ENCODE results near the gene GCNT1. TPM values are rescaled to one million over a fixed set of nuclear protein-coding genes. Genes with fewer than 3 reads are reported as not detected.
A peak's percentile ranks its signal among the peaks of the same experiment; 100 is the strongest.
"Not testable (repeated sequence)": the region's sequence is repeated elsewhere in the genome, so short reads cannot be mapped to it uniquely, and the experiment has no call there.

GCNT1 gene
- total RNA-seq, 1 experiment from 2014 or later: 10.1 TPM

DNA sequence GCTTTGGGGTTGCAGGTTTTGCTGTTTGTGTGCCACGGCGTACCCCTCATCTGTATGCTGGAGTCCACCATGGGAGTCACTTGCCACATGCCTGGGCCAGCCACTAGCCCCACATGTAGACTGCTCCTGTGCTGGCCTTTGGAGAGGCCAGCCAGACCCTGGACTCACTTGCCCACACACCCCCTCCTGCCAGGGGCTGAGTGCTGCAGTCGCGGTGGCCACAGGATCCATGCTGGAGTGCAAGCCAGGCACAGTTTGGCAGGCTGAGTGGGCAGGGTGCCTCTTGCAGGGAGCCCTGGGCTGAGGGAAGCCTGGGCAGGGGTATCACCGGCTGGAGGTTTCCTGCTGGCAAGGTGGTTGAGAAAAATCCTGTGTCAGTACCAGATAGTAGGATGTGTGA, 25.6 kb upstream of the GCNT1 start:
- Histone ChIP-seq H3K27ac (no peak overlapping the region), H3K9me3 (replicated peaks) (no peaks in the 10 kb centered on the region), H3K36me3 (no peaks in the 10 kb centered on the region), H3K4me3 (no peak overlapping the region), H3K4me1 (no peaks in the 10 kb centered on the region), H3K27me3 (peaks cover 12% of the 10 kb centered on the region; the same call in 1 of the 2 replicates)
- DNase-seq: no peak

DNA sequence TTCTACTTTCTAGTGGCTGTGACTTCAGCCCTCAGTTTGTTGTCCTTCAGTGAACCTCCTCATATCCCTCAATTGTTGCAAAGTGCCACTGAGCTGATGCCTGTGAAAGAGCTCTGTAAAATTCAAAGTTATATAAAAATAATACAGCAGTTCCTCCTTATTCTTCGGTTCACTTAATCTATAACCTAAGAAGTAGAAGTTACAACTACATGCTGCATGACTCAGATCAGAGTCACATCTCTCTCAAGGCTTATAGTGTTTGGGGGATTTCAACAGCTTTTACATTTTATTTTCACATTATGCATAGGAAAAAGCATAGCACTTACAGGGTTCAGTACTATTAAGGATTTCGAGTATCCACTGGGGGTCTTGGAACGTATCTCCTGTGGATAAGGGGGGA, 25.1 kb upstream of the GCNT1 start:
- Histone ChIP-seq H3K9me3 (replicated peaks) (no peaks in the 10 kb centered on the region), H3K27ac (no peak overlapping the region), H3K36me3 (no peaks in the 10 kb centered on the region), H3K4me1 (no peaks in the 10 kb centered on the region), H3K27me3 (peaks cover 12% of the 10 kb centered on the region; the same call in 1 of the 2 replicates), H3K4me3 (no peak overlapping the region)
- DNase-seq: no peak

DNA sequence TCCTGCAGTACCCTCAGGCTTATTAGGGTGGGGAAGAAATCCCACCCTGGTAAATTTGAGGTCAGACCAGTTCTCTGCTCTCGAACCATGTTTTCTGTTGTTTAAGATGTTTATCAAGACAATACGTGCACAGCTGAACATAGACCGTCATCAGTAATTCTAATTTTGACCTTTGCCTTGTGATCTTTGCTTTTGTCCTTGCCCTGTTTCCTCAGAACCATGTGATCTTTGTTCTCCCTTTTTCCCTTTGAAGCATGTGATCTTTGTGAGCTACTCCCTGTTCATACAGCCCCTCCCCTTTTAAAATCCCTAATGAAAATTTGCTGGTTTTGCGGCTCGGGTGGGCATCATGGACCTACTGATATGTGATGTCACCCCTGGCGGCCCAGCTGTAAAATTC, 24.1 kb upstream of the GCNT1 start:
- H3K4me1 ChIP-seq; DNase-seq; H3K4me3 ChIP-seq; H3K36me3 ChIP-seq; H3K27ac ChIP-seq; H3K9me3 ChIP-seq (replicated peaks): not testable (repeated sequence)
- H3K27me3 ChIP-seq: peaks cover 12% of the 10 kb centered on the region; the same call in 1 of the 2 replicates

DNA sequence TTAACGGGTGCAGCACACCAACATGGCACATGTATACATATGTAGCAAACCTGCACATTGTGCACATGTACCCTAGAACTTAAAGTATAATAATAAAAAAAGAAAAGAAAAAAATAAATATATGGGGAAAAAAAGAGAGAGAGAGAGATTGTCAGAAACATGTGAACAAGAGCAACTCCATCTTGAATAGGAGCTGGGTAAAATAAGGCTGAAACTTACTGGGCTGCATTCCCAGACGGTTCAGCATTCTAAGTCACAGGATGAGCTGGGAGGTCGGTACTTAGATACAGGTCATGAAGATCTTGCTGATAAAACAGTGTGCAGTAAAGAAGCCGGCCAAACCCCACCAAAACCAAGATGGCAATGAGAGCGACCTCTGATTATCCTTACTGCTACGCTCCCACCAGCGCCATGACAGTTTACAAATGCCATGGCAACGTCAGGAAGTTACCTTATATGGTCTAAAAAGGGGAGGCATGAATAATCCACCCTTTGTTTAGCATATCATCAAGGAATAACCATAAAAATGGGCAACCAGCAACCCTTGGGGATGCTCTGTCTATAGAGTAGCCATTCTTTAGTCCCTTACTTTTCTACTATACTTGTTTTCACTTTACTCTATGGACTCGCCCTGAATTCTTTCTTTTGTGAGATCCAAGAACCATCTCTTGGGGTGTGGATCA, 21.8 kb upstream of the GCNT1 start:
- not testable (repeated sequence) for H3K4me3 ChIP-seq; H3K4me1 ChIP-seq; DNase-seq; H3K27ac ChIP-seq; H3K36me3 ChIP-seq; H3K9me3 ChIP-seq (replicated peaks)
- H3K27me3 ChIP-seq: peaks cover 12% of the 10 kb centered on the region; the same call in 1 of the 2 replicates

DNA sequence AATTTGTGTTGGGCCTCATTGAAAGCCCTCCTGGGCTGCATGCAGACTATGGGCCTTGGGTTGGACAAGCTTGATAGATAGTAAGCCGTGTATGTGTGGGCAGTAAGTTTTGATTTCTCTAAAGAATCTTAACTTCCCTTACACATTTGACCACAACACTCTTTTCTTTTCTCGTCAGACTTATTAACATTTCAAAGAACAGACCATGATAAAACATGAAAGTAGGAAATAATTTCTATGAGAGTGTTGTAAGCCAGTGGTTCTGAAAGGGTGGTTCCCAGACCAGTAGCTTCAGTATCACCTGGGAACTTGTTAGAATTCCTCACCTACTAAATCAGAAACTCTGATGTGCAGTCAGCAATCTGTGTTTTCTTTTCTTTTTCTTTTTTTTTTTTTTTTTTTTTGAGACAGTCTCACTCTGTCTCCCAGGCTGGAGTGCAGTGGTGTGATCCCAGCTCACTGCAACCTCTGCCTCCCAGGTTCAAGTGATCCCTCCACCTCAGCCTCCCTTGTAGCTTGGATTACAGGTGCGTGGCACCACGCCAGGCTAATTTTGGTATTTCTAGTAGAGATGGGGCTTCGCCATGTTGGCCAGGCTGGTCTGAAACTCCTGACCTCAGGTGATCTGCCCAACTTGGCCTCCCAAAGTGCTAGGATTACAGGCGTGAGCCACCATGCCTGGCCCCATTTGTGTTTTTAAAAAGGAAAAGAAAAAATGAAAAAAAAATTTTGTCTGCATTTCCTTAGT, 20.0 kb upstream of the GCNT1 start:
- DNase-seq: no peak
- H3K4me3 ChIP-seq: no peak overlapping the region
- H3K27me3 ChIP-seq: peaks cover 5% of the 10 kb centered on the region; the same call in 1 of the 2 replicates
- no peak overlapping the region for H3K27ac ChIP-seq
- peaks cover 13% of the 10 kb centered on the region for H3K9me3 ChIP-seq (replicated peaks)
- H3K36me3 ChIP-seq: no peaks in the 10 kb centered on the region
- peaks cover 7% of the 10 kb centered on the region for H3K4me1 ChIP-seq

DNA sequence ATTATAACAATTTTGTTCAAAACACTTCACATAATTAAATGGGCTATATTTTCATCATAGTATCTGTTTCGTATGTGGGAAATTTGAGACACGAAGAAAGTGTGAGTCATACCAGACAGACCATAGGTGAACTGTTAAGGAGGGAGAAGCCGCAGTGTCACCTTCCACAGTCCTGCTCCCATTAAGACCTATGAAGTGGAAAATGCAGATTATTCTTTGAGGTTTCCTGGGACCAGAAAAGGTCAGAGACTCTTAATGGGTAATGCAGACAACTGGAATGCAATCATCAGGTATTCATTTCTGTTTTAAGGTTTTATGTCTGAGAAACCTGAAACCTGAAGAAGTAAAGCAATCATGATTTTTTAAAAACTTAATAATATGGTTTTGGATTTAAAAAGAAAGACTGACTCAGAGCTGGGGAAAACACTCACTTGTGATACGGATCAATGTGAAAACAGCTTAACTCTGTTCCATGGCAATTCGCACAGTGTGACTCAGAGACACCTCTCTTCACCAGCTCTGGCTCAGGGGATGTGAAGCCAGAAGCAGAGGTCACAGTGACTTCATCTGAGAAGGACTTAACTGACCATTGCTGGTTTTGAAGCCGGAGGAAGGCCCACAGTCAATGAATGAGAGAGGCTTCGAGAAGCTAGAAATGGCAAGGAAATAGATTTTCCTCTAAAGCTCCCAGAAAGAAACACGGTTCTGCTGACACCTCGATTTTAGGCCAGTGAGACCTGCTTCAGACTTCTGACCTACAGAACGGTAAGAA, 17.2 kb upstream of the GCNT1 start:
- Histone ChIP-seq H3K4me1 (peaks cover 7% of the 10 kb centered on the region), H3K27ac (no peak overlapping the region), H3K27me3 (0 out of 2 replicates have a peak, but pooled peaks cover 4% of the 10 kb centered on the region), H3K9me3 (replicated peaks) (peaks cover 13% of the 10 kb centered on the region), H3K4me3 (no peak overlapping the region), H3K36me3 (no peaks in the 10 kb centered on the region)
- no peak for DNase-seq

DNA sequence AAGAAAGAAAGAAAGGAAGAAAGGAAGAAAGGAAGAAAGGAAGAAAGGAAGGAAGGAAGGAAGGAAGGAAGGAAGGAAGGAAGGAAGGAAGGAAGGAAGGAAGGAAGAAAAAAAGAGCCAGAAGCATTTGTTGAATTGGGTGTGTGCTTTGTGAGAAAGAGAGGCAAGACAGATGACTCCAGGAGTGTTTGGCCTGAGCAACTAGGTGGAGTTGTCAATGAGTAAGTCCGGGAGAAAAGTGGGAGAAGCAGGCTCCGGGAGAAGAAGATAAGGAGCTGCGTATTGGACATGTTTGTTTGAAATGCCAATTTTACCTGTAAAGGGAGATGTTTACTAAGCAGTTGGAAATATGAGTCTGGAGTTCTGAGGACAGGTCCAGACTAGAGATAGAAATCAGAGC, 15.1 kb upstream of the GCNT1 start:
- peaks cover 9% of the 10 kb centered on the region for H3K4me1 ChIP-seq
- no peak for DNase-seq
- H3K4me3 ChIP-seq: no peak overlapping the region
- peaks cover 13% of the 10 kb centered on the region for H3K9me3 ChIP-seq (replicated peaks)
- no peak overlapping the region for H3K27ac ChIP-seq
- no peaks in the 10 kb centered on the region for H3K36me3 ChIP-seq
- H3K27me3 ChIP-seq: no peaks in the 10 kb centered on the region

DNA sequence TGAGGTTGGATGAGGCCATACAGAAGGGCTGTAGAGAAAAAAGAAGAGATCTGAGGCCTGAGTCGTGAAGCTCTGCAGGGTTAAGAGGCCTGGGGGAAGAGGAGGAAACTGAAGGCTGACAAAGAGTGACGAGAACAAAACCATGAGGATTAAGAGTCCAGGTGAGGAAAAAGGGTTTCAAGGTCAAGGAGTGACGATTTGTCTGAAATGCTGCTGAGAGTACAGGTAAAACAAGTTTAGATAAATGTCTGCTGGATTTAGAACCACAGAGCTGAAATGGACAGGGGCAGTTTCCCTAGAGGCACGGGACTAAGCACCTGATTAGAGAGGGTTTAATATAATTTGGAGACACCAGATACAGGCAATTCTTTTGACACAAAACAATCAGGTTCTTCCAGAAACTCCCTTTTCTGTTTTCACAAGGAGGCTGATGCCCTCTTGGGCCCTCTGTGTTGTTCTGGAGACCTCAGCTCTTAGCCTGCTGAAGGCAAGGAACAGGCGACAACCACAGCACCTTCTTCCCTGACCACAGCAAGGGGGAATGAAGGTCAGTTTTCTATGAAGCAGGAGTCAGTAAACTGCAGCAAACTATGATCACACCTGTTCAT, 14.6 kb upstream of the GCNT1 start:
- Histone ChIP-seq H3K36me3 (no peaks in the 10 kb centered on the region), H3K4me1 (peaks cover 9% of the 10 kb centered on the region), H3K27ac (no peak overlapping the region), H3K9me3 (replicated peaks) (peaks cover 13% of the 10 kb centered on the region), H3K4me3 (no peak overlapping the region), H3K27me3 (no peaks in the 10 kb centered on the region)
- no peak for DNase-seq

DNA sequence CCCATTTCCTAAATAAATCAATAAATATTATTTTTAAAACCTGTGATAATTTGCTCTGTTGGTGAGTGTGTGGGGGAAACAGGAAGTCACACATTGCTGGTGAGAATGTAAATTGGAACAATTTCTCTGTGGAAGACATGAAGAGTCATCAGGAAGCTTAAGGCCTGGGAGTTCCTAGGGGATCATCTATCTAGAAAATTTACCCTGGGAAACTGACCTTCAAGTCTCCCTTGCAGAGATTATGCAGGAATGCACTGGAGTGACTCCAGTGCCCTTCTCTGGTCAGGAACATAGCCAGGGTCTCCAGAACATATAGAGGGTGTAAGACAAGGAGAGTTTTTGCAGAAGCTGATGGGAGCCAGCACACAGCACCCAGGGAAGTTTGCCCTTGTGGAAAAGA, 13.0 kb upstream of the GCNT1 start:
- H3K4me1 ChIP-seq: peaks cover 9% of the 10 kb centered on the region
- H3K9me3 ChIP-seq (replicated peaks): peaks cover 13% of the 10 kb centered on the region
- H3K27ac ChIP-seq: no peak overlapping the region
- DNase-seq: no peak
- no peaks in the 10 kb centered on the region for H3K36me3 ChIP-seq
- no peaks in the 10 kb centered on the region for H3K27me3 ChIP-seq
- H3K4me3 ChIP-seq: no peak overlapping the region

DNA sequence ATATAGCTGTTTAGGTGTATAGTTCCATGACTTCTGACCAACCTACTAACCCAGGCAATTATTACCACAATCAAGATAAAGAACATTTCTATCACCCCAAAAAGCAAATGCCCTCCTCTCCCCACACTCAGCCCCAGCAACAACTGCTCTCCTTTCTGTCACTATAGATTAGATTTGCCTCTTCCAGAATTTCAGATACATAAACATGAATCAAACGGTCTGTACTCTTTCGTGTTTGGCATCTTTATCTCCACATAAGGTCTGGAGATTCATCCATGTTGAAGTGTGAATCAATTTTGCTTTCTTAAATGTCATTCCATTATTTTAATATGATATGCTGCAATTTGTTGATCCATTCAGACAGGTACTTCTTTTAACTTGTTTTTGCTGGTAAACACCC, 10.5 kb upstream of the GCNT1 start:
- Histone ChIP-seq H3K4me1 (peaks cover 2% of the 10 kb centered on the region; the same call in 1 of the 2 replicates), H3K27me3 (no peaks in the 10 kb centered on the region), H3K4me3 (no peak overlapping the region), H3K9me3 (replicated peaks) (no peaks in the 10 kb centered on the region), H3K36me3 (no peaks in the 10 kb centered on the region), H3K27ac (no peak overlapping the region)
- no peak for DNase-seq

DNA sequence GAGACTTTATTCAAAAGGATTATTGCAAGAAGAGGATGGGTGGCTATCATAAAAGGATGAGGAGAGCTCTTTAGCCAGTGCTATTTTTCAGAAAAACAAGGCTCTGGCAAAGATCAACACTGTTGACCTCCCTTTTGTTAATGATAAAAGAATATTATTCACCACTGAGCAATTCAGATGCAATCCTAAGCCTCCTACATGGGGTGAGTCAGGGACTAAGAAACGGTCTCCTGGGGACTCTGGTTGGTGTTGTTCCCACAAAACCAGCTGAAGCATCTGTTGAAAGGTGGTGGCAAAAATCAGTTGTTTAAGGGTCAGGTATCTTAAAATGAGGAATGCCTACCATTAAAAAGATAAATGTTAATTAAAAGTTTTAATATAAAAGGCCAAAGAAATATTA, 7.7 kb upstream of the GCNT1 start:
- H3K4me3 ChIP-seq: no peak overlapping the region
- H3K9me3 ChIP-seq (replicated peaks): no peaks in the 10 kb centered on the region
- H3K36me3 ChIP-seq: no peaks in the 10 kb centered on the region
- peaks cover 12% of the 10 kb centered on the region for H3K4me1 ChIP-seq
- H3K27ac ChIP-seq: no peak overlapping the region
- no peaks in the 10 kb centered on the region for H3K27me3 ChIP-seq
- DNase-seq: no peak

DNA sequence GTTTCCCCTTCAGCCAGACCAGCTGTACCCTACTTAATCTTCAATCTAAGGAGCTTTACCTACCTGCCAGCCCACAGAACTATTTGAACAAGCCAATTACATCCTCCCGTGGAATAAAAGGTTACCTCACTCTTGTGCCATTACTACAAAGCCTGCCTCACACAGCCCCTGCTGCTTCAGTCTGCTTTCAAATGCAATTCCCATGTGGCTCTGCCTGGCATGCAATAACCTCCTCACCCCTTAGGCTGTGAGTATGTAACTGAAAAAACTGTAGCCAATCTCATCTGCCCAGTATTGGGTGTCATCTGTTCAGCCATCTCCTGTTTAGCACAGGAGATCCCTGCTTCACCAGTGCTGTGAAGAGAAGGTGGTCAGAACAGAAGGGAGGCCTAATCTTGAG, 6.1 kb upstream of the GCNT1 start:
- no peak overlapping the region for H3K4me3 ChIP-seq
- no peaks in the 10 kb centered on the region for H3K9me3 ChIP-seq (replicated peaks)
- H3K27me3 ChIP-seq: no peaks in the 10 kb centered on the region
- H3K36me3 ChIP-seq: no peaks in the 10 kb centered on the region
- H3K27ac ChIP-seq: no peak overlapping the region
- peaks cover 16% of the 10 kb centered on the region for H3K4me1 ChIP-seq
- no peak for DNase-seq

DNA sequence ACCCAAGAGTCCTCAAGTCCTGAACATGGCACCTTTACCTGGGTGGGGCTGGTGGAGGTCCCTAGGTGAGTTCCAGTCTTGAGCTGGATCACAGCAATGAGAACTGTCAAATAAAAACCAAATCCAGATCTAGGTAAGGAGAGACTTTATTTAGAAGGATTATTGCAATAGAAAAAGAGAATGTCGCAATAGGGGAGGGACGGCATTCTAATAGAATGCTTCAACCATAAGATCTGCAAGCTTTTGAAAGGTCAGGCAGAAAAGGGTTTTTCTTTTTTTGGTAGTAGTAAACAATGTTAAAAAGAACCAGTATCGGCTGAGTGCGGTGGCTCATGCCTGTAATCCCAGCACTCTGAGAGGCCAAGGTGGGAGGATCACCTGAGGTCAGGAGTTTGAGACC, 5.2 kb upstream of the GCNT1 start:
- Histone ChIP-seq H3K4me1 (peaks cover 16% of the 10 kb centered on the region), H3K9me3 (replicated peaks) (no peaks in the 10 kb centered on the region), H3K4me3 (no peak overlapping the region), H3K36me3 (no peaks in the 10 kb centered on the region), H3K27ac (no peak overlapping the region), H3K27me3 (no peaks in the 10 kb centered on the region)
- DNase-seq: no peak

DNA sequence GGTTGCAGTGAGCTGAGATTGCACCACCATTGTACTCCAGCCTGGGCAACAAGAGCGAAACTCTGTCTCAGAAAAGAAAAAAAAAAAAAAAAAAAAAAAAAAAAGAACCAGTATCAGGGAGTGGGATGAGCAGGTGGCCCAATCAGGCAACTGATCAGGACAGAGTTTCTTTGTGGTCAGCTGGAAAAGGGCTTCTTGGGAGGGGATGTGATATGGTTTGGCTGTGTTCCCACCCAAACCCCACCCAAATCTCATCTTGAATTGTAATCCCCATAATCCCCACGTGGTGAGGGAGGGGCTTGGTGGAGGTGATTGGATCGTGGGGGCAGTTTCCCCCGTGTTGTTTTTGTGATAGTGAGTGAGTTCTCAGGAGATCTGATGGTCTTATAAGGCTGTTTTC, 4.7 kb upstream of the GCNT1 start:
- H3K36me3 ChIP-seq: no peaks in the 10 kb centered on the region
- H3K9me3 ChIP-seq (replicated peaks): no peaks in the 10 kb centered on the region
- no peak overlapping the region for H3K27ac ChIP-seq
- H3K4me3 ChIP-seq: no peak overlapping the region
- peaks cover 16% of the 10 kb centered on the region for H3K4me1 ChIP-seq
- DNase-seq: peak; percentile 70 to 89
- no peaks in the 10 kb centered on the region for H3K27me3 ChIP-seq

Measured in SJCRH30 (cell line).